Vagina (tissue), 2 donors: Measurements from ENCODE around the gene MAN2B2. TPM values are rescaled to one million over a fixed set of nuclear protein-coding genes. Genes with fewer than 3 reads are reported as not detected.

Source experiments
- DNase-seq, 2 donors: peaks; one replicate each; pipeline ENCODE4 v3.0.0-alpha.2; 2017; ENCODE audit errors: extremely low spot score in 2 of 2
- H3K27ac ChIP-seq: fragments of 200-600 bp; sonication (generic); one replicate; pipeline ENCODE4 v1.5.1; 2019
- H3K27me3 ChIP-seq: fragments of 200-600 bp; sonication (generic); one replicate; pipeline ENCODE4 v1.5.1; 2019
- H3K36me3 ChIP-seq, 2 donors: fragments of 200-600 bp; sonication (generic); one replicate each; pipeline ENCODE4 v1.5.1; 2017 to 2019
- H3K4me1 ChIP-seq: fragments of 200-600 bp; sonication (generic); one replicate; pipeline ENCODE4 v1.5.1; 2019
- H3K4me3 ChIP-seq, 2 donors: fragments of 200-600 bp; sonication (generic); 1 replicate in 1 of 2; 2 replicates in 1 of 2; pipeline ENCODE4 v1.5.1; 2016 to 2019
- H3K9me3 ChIP-seq: fragments of 200-600 bp; sonication (generic); one replicate; pipeline ENCODE4 v1.5.1; 2019
- POLR2A ChIP-seq, 2 donors: fragments of 450-650 bp; IDR thresholded peaks; one replicate each; pipeline ENCODE4 v1.6.1; 2017; ENCODE audit warnings: antibody characterized with exemption in 2 of 2, mild to moderate bottlenecking in 2 of 2, moderate library complexity in 2 of 2
- POLR2AphosphoS5 ChIP-seq, 2 donors: sonication (generic); formaldehyde crosslinking; IDR thresholded peaks; one replicate each; pipeline ENCODE4 v1.9.0; 2017; ENCODE audit warnings: antibody characterized with exemption in 2 of 2, mild to moderate bottlenecking in 2 of 2, low read depth in 1 of 2; ENCODE audit not compliant: insufficient read depth in 1 of 2
- intact Hi-C: fragments of 100-400 bp; cut with DNase I; formaldehyde crosslinking; loops from one replicate; pipeline ENCODE4 v1.15.1; 2023
- total RNA-seq: library from RNA; depleted of rRNA; stranded (reverse); fragments of >200 nt; gene quantifications from one replicate; pipeline ENCODE4 v1.2.3, GENCODE V29; 2016
- TF ChIP-seq, protein P1 (sequence below), 3 experiments: fragments of 450-650 bp in 2 of 3; fragments of 200-600 bp in 1 of 3; sonication (generic) in 1 of 3; IDR thresholded peaks; one replicate each; pipeline ENCODE4 v1.5.1; 2017 to 2019; ENCODE audit warnings: antibody characterized with exemption in 3 of 3, mild to moderate bottlenecking in 2 of 3, moderate library complexity in 2 of 3

Gene MAN2B2
- total RNA-seq, 1 donor from 2014 or later = 26.3 TPM

DNA sequence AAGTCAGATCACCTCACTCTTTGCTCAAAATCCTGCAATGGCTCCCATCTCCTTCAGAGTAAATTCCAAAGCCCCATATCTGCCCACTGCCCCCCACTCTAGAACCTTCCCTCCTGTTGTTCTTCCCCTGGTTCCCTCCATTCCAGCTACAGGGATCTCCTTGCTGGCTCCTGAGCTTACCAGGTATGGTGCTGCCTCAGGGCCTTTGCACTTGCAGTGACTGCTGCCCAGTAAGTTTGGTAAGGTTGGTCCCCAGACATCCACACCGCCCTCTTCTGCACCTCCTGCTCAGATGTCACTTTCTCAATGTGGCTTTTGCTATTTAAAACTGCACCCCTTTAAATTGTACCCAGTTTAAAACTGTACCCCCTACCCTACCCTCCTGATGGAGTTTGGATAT is 7.8 kb upstream of the MAN2B2 start:
- H3K36me3 ChIP-seq = no peaks in the 10 kb centered on the region

DNA sequence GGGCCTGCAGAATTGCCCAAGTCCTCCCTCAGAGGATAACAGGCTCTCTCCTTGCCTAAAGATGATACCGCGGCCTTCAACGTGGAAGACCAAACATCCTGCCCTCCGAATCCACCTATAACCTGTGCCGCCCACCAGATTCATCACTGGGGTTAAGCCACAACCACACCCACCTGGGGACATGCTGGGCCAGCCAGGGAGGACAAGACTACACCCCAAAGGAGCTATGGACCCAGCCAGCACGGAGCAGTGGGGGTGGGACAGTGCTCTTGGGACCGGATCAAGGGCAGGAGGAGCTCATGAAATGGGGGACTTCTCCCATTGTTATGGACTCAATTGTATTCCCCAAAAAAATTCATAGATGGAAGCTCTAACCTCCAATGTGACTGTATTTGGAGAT is 6.8 kb upstream of the MAN2B2 start:
- Histone ChIP-seq H3K27ac (no peak overlapping the region), H3K4me1 (peaks cover 12% of the 10 kb centered on the region), H3K36me3 (no peaks in the 10 kb centered on the region), H3K4me3 (no peak overlapping the region), H3K27me3 (no peaks in the 10 kb centered on the region), H3K9me3 (no peaks in the 10 kb centered on the region)
- no peak for DNase-seq
- intact Hi-C loops = no loop called here
- no peak for TF ChIP-seq POLR2A (IDR thresholded peaks at IDR 0.05)
- TF ChIP-seq, protein P1, sequence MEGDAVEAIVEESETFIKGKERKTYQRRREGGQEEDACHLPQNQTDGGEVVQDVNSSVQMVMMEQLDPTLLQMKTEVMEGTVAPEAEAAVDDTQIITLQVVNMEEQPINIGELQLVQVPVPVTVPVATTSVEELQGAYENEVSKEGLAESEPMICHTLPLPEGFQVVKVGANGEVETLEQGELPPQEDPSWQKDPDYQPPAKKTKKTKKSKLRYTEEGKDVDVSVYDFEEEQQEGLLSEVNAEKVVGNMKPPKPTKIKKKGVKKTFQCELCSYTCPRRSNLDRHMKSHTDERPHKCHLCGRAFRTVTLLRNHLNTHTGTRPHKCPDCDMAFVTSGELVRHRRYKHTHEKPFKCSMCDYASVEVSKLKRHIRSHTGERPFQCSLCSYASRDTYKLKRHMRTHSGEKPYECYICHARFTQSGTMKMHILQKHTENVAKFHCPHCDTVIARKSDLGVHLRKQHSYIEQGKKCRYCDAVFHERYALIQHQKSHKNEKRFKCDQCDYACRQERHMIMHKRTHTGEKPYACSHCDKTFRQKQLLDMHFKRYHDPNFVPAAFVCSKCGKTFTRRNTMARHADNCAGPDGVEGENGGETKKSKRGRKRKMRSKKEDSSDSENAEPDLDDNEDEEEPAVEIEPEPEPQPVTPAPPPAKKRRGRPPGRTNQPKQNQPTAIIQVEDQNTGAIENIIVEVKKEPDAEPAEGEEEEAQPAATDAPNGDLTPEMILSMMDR (IDR thresholded peaks at IDR 0.05) = no peak

More for the DNA sequence above, 7.8 kb upstream of the MAN2B2 start:
- TF ChIP-seq POLR2A (IDR thresholded peaks at IDR 0.05) (no peak), POLR2AphosphoS5 (IDR thresholded peaks at IDR 0.05; ENCODE audit: insufficient read depth in 1 of 2, low read depth in 1 of 2) (no peak)
- TF ChIP-seq, protein P1 (IDR thresholded peaks at IDR 0.05) = no peak
- intact Hi-C loops = no loop called here
- DNase-seq = no peak
- Histone ChIP-seq H3K4me3 (no peak overlapping the region), H3K4me1 (peaks cover 17% of the 10 kb centered on the region), H3K27ac (no peak overlapping the region), H3K27me3 (no peaks in the 10 kb centered on the region), H3K9me3 (no peaks in the 10 kb centered on the region)

DNA sequence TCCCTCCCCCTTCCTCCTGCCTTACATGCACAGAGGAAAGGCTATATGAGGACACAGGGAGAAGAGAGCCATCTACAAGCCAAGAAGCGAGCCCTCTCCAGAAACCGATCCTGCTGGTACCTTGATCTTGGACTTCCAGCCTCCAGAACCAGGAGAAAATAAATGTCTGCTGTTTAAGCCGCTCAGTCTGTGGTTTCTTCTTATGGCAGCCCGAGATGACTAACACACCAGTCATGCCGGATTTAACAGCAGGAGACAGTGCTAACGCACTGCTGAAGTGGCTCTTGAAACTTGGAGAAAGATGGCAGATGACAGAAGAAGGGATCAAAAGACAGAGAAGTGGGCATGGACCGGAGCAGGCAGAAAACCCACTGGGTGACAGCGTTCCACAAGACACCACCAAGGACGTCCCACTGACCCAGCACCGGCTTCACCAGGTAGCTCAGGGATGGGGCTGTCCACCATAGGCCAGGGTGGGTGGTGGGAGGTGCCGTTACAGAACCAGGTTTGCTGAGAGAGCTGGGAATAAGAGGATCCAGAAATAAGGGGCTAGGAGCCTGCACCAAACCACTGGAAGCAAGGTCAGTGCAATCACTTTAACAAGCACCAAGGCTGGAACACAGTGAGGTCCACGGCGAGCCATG is 6.2 kb upstream of the MAN2B2 start:
- Histone ChIP-seq H3K4me3 (no peak overlapping the region), H3K36me3 (no peaks in the 10 kb centered on the region), H3K4me1 (peaks cover 10% of the 10 kb centered on the region), H3K27me3 (no peaks in the 10 kb centered on the region), H3K27ac (no peak overlapping the region), H3K9me3 (no peaks in the 10 kb centered on the region)
- DNase-seq = no peak
- TF ChIP-seq POLR2A (IDR thresholded peaks at IDR 0.05) = no peak
- TF ChIP-seq POLR2AphosphoS5 (IDR thresholded peaks at IDR 0.05; ENCODE audit: insufficient read depth in 1 of 2, low read depth in 1 of 2) = no peak
- TF ChIP-seq, protein P1 (IDR thresholded peaks at IDR 0.05) = no peak
- intact Hi-C loops = no loop called here

DNA sequence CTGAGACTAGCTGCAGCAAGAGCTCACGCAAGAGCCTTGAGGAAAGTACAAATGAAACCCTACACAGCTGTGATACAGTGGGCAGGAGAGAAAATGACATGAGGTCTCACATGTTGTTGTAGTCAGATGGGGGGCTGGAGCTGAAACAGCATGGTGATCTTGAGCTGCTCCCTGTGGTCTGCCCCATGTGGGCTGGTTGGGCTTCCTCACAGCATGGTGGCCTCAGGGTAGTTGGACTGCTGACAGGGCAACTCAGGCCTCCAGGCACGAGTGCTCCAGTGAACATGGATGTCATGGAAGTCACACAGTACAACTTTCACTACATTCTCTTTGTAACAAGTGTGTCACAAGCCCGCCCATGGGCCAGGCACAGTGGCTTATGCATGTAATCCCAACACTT is 3.4 kb upstream of the MAN2B2 start:
- Histone ChIP-seq H3K9me3 (no peaks in the 10 kb centered on the region), H3K27ac (no peak overlapping the region), H3K4me3 (no peak overlapping the region), H3K27me3 (no peaks in the 10 kb centered on the region), H3K36me3 (no peaks in the 10 kb centered on the region), H3K4me1 (peaks cover 24% of the 10 kb centered on the region)
- TF ChIP-seq POLR2AphosphoS5 (IDR thresholded peaks at IDR 0.05; ENCODE audit: insufficient read depth in 1 of 2, low read depth in 1 of 2) (no peak), POLR2A (IDR thresholded peaks at IDR 0.05) (no peak)
- TF ChIP-seq, protein P1 (IDR thresholded peaks at IDR 0.05) = no peak
- intact Hi-C loops = no loop called here
- DNase-seq = no peak

DNA sequence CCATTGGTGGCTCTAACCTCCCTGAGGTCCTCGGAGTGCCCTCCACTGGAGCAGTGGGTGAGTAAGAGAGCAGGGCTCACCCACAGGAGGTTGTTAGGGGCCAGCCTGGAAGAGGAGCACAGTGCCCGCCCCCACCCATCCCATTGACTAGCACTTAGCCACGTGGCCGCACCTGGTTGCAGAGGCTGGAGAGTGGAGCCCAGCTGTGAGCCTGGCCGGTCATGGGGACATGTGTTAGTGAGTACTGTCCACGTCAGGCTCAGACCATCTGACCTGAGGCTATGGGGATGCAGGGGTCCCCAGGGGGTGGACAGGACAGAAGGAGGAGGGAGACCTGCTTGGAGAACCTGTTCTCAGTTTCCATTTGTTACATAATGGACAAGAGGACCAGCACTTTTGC is 1.4 kb upstream of the MAN2B2 start:
- H3K36me3 ChIP-seq = peaks cover 0 to 9% of the 10 kb centered on the region in 2 donors
- no peaks in the 10 kb centered on the region for H3K27me3 ChIP-seq
- TF ChIP-seq POLR2AphosphoS5 (IDR thresholded peaks at IDR 0.05; ENCODE audit: insufficient read depth in 1 of 2, low read depth in 1 of 2) (no peak), POLR2A (IDR thresholded peaks at IDR 0.05) (no peak)
- TF ChIP-seq, protein P1 (IDR thresholded peaks at IDR 0.05) = no peak
- intact Hi-C loops = no loop called here
- no peak overlapping the region for H3K4me3 ChIP-seq
- H3K4me1 ChIP-seq = peaks cover 25% of the 10 kb centered on the region
- no peak overlapping the region for H3K27ac ChIP-seq
- no peak for DNase-seq
- H3K9me3 ChIP-seq = no peaks in the 10 kb centered on the region
